Right cardiac atrium (tissue), 5 donors: ENCODE results near the gene ZSCAN20. TPM values are rescaled to one million over a fixed set of nuclear protein-coding genes. Genes with fewer than 3 reads are reported as not detected.
A peak's percentile ranks its signal among the peaks of the same experiment; 100 is the strongest.

Experiments used
- ATAC-seq, 2 donors: fragments of 200-7000 bp; cut with Tn5 transposase; one replicate each; pipeline versions ENCODE4 v1.8.0 to v1.9.1; 2020; ENCODE audit warnings: moderate library complexity in 2 of 2, mild to moderate bottlenecking in 1 of 2
- DNase-seq, 3 donors: peaks; one replicate each; pipeline ENCODE4 v3.0.0-alpha.2; 2020
- H3K27ac ChIP-seq: one replicate; pipeline ENCODE4 v1.5.1; 2013; ENCODE audit warnings: mild to moderate bottlenecking, low read length, control low read depth, moderate library complexity
- H3K27me3 ChIP-seq: one replicate; pipeline ENCODE4 v1.6.1; 2013; ENCODE audit not compliant: control insufficient read depth, insufficient read depth
- H3K4me1 ChIP-seq: one replicate; pipeline ENCODE4 v1.6.1; 2013; ENCODE audit warnings: low read length; ENCODE audit not compliant: control insufficient read depth, insufficient read depth
- H3K4me3 ChIP-seq: one replicate; pipeline ENCODE4 v1.5.1; 2013; ENCODE audit warnings: low read length, control low read depth
- H3K9me3 ChIP-seq: one replicate; pipeline ENCODE4 v1.6.1; 2013; ENCODE audit warnings: low read length; ENCODE audit not compliant: control insufficient read depth
- WGBS: extraction: QIAGEN DNeasy Blood & Tissue Kit; methylation state at CpG from one replicate; pipeline ENCODE4 v1.1.7; 2013; 5-methylcytosine and 5-hydroxymethylcytosine counted together
- intact Hi-C, 4 donors: fragments of 100-400 bp; cut with DNase I; formaldehyde crosslinking; loops; one replicate each; pipeline versions ENCODE4 v1.11.0 to v1.14.0; 2022 to 2023
- polyA plus RNA-seq: library from polyadenylated mRNA; stranded (reverse); fragments of 200-250 nt; gene quantifications from one replicate; pipeline ENCODE4 v1.2.3, GENCODE V29; 2013
- total RNA-seq, 4 donors: library from RNA; stranded (reverse); fragmentation: NEBNext Ultra II Directional; extraction: Animal tissue kit (Norgen Biotek cat#: 25700); gene quantifications; one replicate each; pipeline ENCODE4 v1.2.1, GENCODE V29; 2021
- donor health status: healthy with polysubstance abuse.
- donor health status: DM: no; HTN: yes; CAD: no.
- donor health status: DM: no; HTN: no; CAD: no.
- donor health status: DM: no; HTN: yes; CAD: no; lungs with severe emphysema.
- donor health status: DM: yes; HTN: yes; CAD: no.

ZSCAN20 gene
- total and polyA plus RNA-seq, 5 donors = 1.6 to 5.9 (median 4.9) TPM

DNA sequence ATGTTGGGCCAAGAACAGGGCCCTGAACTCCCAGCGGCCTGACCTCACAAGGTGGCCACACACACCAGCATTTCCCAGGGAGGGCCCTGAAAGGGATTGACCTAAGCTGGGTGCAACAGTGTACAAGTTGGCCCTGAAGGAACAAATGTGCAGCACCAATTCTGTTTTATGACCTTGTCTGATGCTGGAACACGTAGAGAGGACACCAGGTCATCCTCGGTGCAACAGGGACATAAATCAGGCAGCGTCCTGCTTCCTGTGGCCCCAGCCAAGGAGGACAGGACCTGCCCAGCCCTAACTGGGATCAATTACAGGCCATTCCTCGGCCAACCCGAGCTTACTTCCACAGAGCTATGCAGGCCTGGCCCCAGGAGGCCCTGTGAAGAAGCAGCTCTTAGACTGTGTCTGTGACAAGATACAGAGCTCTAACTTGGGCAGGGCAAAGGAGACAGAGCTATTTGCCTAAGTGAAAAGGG lies 28.7 kb upstream of the ZSCAN20 start:
- ATAC-seq (peak; percentile 59 to 64), DNase-seq (no peak)
- Histone ChIP-seq H3K4me1 (peaks cover 5% of the 10 kb centered on the region), H3K4me3 (no peak overlapping the region), H3K27me3 (no peaks in the 10 kb centered on the region), H3K27ac (peak overlapping the region; percentile 43), H3K9me3 (no peaks in the 10 kb centered on the region)
- WGBS = 38% methylated on average over 6 of the region's 6 CpGs
- intact Hi-C loops = loop anchor here in 1 of 4 donors (10.0 kb wide), 1 partner anchor 49 kb away; no protein-coding TSS in a partner anchor

DNA sequence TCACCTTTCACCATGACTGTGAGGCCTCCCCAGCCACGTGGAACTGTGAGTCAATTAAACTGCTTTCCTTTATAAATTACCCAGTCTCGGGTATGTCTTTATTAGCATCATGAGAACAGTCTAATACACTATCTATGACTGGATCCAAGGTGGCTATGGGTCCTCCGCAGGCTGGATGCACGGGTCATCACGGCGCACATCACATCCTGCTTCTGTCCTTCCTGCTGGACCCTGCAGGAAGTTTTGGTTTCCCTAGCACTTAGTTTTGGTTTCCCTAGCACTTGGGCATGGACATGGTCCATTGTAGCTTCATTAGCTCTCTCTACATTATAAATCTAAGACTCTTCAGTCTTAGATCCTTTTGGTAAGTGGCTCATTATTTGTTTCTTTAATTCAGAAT lies 27.3 kb upstream of the ZSCAN20 start:
- Histone ChIP-seq H3K27ac (no peak overlapping the region), H3K4me1 (peaks cover 5% of the 10 kb centered on the region), H3K27me3 (no peaks in the 10 kb centered on the region), H3K9me3 (no peaks in the 10 kb centered on the region), H3K4me3 (no peak overlapping the region)
- ATAC-seq (no peak), DNase-seq (no peak)
- WGBS = 74% methylated on average over 6 of the region's 6 CpGs
- intact Hi-C loops = loop anchor here in 1 of 4 donors (10.0 kb wide), 1 partner anchor 50 kb away; no protein-coding TSS in a partner anchor

DNA sequence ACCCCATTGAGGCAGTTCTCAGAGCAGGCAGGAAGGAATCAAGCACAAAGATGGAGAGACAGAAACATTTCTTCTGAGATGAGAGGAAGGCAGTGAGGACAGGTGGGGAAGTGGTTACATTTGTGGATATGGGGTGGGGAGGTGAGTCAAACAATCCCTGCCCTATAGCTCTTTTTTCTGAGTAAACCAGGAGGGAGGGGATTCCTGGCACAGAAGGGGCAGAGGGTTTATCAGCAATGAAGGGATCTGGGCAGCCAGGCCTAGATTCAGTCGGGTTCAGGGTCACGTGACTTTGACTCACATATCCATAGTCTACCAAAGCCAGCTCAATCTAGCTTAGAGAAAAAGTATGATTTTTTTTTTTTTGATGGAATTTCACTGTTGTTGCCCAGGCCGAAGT lies 25.9 kb upstream of the ZSCAN20 start:
- 83% methylated on average over 3 of the region's 3 CpGs for WGBS
- no peak overlapping the region for H3K27ac ChIP-seq
- intact Hi-C loops = loop anchor here in 1 of 4 donors (10.0 kb wide), 1 partner anchor 52 kb away; no protein-coding TSS in a partner anchor

DNA sequence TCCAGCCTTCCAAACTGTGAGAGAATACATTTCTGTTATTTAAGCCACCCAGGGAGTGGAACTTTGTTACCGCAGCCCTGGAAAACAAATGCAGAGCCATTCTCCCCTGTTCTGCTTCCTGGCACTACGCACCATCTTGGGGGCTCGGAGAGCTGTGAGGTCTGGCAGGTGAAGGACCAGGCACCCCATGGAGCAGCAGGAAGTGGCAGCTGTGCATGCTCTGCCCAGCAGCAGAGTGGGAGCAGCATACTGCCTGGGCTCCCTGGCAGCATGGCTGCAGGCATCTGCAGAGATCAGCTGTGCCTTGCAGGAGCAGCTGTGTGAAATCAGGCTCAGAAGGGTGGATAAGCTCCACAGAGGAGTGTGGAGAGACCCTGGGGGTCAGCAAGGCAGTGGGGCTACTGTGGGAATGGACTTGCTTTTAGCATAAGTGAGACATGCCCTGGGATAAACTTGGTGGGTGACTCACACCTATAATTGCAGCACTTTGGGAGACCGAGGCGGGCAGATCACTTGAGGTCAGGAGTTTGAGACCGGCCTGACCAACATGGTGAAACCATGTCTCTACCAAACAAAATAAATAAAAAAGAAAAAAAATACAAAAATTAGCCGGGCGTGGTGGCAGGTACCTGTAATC lies 17.7 kb upstream of the ZSCAN20 start:
- H3K27me3 ChIP-seq = no peaks in the 10 kb centered on the region
- no peaks in the 10 kb centered on the region for H3K9me3 ChIP-seq
- WGBS = 95% methylated on average over 8 of the region's 8 CpGs
- intact Hi-C loops = no loop called here
- ATAC-seq (no peak), DNase-seq (no peak)
- H3K4me1 ChIP-seq = no peaks in the 10 kb centered on the region
- H3K4me3 ChIP-seq = no peak overlapping the region
- no peak overlapping the region for H3K27ac ChIP-seq

More for the DNA sequence above, 25.9 kb upstream of the ZSCAN20 start:
- H3K9me3 ChIP-seq = no peaks in the 10 kb centered on the region
- ATAC-seq (no peak), DNase-seq (no peak)
- peaks cover 5% of the 10 kb centered on the region for H3K4me1 ChIP-seq
- H3K4me3 ChIP-seq = no peak overlapping the region
- H3K27me3 ChIP-seq = no peaks in the 10 kb centered on the region

DNA sequence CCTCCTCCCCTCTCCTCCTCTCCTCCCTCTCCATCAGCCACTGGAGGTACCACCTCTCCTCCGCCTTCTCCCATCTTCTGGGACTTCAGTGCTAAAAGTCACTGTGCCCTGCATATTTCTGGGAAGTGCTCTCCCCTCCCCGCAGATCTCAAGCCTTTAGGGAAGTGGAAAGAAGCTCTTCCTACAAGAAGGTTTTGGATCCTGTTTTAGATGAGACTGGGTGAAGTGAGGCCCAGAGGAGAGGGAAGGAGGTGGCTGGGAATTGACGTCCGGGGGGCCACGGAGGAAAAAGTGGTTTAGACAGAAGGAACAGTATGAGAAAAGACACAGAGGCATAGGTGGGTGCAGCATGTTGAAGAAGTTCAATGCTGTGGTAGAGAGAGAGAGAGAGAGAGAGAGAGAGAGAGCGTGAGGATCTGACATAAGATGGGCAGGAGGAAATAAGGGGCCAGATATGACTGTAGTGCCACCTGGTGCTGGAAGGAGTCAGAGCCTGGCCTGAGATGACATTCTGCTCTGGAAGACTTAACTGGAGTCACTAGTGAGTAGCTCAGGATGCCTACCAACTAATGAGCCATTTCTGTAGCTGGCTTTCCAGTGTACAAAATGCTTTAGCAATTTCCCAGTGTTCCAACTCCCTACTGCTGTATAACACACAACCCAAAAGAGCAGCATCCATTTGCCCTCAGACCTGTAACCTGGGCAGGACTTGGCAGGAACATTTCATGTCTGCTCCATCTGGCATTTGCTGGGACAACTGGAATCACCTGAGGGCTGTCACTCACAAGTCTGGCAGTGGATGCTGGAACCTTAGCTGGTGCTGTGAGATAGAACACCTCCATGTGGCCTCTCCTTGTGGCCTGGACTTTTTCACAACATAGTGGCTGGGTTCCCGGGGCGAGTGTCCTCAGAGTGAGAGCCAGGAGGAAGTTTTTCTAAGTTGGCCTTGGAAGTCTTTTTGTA lies 16.6 kb upstream of the ZSCAN20 start:
- Histone ChIP-seq H3K4me1 (peaks cover 3% of the 10 kb centered on the region), H3K9me3 (no peaks in the 10 kb centered on the region), H3K27me3 (no peaks in the 10 kb centered on the region), H3K4me3 (no peak overlapping the region), H3K27ac (peak overlapping the region; percentile 51)
- 39% methylated on average over 8 of the region's 8 CpGs for WGBS
- ATAC-seq (peak; percentile 79 to 80), DNase-seq (no peak)
- intact Hi-C loops = no loop called here

DNA sequence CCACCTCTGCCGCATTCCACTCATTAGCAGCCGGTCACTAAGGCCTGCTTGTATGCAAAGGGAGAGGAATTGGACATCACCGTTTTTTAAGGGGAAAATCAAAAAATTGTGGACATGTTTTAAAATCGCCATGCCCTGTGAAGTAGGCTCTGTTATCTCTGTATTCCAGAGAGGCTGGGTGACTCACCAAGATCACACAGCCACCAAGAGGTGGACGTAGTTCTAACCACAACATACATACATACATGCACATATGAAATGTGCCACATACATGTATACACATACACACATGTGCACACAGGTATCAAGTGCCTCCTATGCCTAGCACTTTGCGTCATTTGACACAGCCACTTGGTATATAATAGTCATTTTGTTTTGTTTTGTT lies 16.0 kb upstream of the ZSCAN20 start:
- WGBS = 76% methylated on average over 6 of the region's 6 CpGs
- Histone ChIP-seq H3K27me3 (no peaks in the 10 kb centered on the region), H3K4me3 (no peak overlapping the region), H3K4me1 (peaks cover 3% of the 10 kb centered on the region), H3K9me3 (no peaks in the 10 kb centered on the region), H3K27ac (no peak overlapping the region)
- ATAC-seq = no peak
- intact Hi-C loops = no loop called here
- no peak for DNase-seq

DNA sequence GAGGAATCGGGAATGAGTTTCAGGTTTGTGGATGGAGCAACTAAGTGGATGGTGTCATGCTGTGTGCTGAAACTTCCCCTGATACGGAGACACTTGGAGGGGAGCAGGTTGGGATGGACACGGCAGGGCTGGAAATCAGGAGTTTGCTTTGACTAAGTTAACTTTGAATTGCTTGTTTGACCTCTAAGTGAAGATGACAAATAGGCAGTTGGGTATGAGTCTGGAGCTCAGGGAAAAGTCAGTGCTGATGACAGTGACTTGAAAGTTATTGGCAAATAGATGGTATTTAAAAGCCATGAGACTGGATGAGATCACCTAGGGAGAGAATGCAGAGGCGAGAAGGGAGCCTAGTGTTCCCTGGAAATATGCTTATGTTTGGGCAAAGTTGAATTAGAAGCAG lies 12.8 kb upstream of the ZSCAN20 start:
- Histone ChIP-seq H3K4me3 (no peak overlapping the region), H3K27ac (peak overlapping the region; percentile 90), H3K9me3 (no peaks in the 10 kb centered on the region), H3K4me1 (peaks cover 3% of the 10 kb centered on the region), H3K27me3 (no peaks in the 10 kb centered on the region)
- intact Hi-C loops = loop anchor here (10.0 kb wide), 4 partner anchors 75 to 345 kb away; no protein-coding TSS in a partner anchor
- ATAC-seq (no peak), DNase-seq (no peak)
- WGBS = 78% methylated on average over 4 of the region's 4 CpGs

DNA sequence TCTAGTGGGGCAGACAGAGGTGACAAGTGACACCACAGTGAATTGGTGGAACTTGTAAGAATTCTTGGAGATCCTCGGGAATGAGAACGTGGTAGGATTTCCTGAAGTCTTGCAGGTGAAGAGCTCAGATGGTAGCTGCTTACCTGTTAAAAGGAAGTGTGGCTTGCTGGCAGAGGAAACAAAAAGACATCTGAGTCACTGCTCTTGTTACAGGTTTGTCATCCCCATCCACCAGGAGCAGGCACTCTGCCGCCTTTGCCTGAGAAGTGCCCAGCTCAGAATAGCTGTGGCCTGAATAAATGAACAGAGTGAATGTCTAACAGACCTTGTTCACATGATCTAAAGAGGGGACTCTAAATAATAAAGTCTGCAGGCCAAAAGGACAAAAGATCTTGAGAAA lies 12.3 kb upstream of the ZSCAN20 start:
- no peak for DNase-seq
- H3K9me3 ChIP-seq = no peaks in the 10 kb centered on the region
- no peak overlapping the region for H3K4me3 ChIP-seq
- H3K27me3 ChIP-seq = no peaks in the 10 kb centered on the region
- intact Hi-C loops = loop anchor here (10.0 kb wide), 4 partner anchors 75 to 345 kb away; no protein-coding TSS in a partner anchor
- 73% methylated on average over 3 of the region's 3 CpGs for WGBS
- no peak for ATAC-seq
- H3K27ac ChIP-seq = peak overlapping the region; percentile 90
- peaks cover 3% of the 10 kb centered on the region for H3K4me1 ChIP-seq

DNA sequence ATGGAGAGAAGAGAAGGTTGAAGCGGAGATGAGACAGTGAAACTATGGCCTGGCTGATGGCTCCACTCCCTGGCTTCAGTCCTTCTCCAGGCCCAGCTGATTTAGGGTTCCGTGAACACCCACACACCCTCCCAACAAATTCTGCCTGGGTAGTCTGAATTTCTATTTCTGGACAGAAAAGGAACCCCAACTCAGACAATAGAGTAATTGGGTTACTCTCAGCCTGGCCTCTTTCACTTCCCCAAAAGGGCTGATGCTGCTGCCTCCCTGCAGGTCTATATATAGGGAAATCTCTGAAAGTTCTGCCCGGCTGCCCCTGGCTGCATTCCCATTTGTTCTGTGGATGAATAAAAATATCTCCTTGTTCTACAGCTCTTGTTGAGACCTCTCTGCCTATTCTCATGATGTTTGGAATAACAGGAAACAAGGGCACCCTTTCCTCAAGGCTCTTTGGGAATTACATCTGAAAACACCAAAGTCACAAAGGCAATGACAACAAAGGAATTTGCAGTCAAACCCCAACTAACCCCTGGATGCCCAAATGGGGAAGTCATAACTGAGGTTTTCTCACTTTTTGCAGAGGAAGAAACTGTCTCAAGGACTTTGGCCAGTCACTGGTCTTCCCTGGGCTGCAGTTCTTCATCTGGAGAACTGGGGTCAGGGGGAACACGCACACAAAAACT lies 11.4 kb upstream of the ZSCAN20 start:
- Histone ChIP-seq H3K27me3 (no peaks in the 10 kb centered on the region), H3K4me1 (peaks cover 5% of the 10 kb centered on the region), H3K27ac (peak overlapping the region; percentile 90), H3K9me3 (no peaks in the 10 kb centered on the region), H3K4me3 (no peak overlapping the region)
- WGBS = 44% methylated on average over 4 of the region's 4 CpGs
- ATAC-seq = peak; percentile 52 to 53
- intact Hi-C loops = loop anchor here (10.0 kb wide), 4 partner anchors 76 to 346 kb away; no protein-coding TSS in a partner anchor
- DNase-seq = peak in 2 of 3 donors; percentile 73 to 75

DNA sequence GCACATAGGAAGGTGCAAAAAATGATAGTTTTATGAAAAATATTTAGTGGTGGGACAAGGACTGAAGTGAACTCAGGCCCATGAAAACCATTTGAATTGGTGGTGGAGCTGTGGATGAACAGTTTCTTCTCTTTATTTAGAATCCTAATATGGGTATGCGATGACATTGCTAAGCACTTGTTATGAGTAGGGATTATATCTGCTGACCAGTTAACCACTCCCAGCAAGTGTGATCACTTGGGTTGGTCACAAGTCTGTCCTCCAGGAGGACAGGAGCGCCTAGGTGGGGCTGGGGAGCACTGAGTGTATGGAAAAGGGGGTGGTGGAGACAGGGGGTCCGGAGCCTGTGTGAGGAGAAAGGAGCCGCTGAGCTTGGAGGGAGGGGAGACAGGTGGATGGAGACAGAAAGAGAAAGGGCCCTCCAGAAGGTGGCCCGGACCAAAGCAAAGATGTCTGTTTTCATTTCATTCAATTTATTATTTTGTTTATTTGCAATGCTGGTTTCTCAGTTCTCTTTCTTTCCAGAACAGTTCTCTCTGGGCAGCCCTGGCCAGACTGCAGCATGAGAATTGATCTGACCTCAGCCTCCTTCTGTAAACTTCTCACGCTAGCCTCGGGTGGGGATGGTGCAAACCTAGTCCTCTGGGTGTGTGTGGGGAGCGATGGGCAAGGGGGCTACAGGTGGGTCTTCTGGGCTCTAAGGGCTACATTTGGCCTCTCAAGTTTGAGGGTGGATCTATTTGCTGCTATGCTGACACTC lies 9.9 kb upstream of the ZSCAN20 start:
- no peak for DNase-seq
- ATAC-seq = no peak
- Histone ChIP-seq H3K4me1 (peaks cover 11% of the 10 kb centered on the region), H3K27ac (no peak overlapping the region), H3K27me3 (no peaks in the 10 kb centered on the region), H3K9me3 (no peaks in the 10 kb centered on the region), H3K4me3 (no peak overlapping the region)
- intact Hi-C loops = loop anchor here (10.0 kb wide), 4 partner anchors 78 to 348 kb away; no protein-coding TSS in a partner anchor
- WGBS = 92% methylated on average over 8 of the region's 8 CpGs
